HuH-7 (cell line): ENCODE measurements around the gene ARL5B.

ENCODE experiments used
- DNase-seq: peaks from one replicate; pipeline ENCODE4 v3.0.0; 2011; ENCODE audit warnings: low spot score

The ARL5B gene

GRCh38 chr10:18703521-18703920 is 44.3 kb downstream of the ARL5B start:
- no peak for DNase-seq

GRCh38 chr10:18710201-18710653 is 51.0 kb downstream of the ARL5B start:
- no peak for DNase-seq

GRCh38 chr10:18713077-18713476 is 53.8 kb downstream of the ARL5B start:
- peak; percentile 73 for DNase-seq

GRCh38 chr10:18718991-18719390 is 59.8 kb downstream of the ARL5B start:
- DNase-seq: no peak

- peak; percentile 47 for DNase-seq
Observed at GRCh38 chr10:18719811-18720210, 60.6 kb downstream of the ARL5B start.

- DNase-seq: no peak
Observed at GRCh38 chr10:18721067-18721466, 61.8 kb downstream of the ARL5B start.

GRCh38 chr10:18723801-18724200 is 64.6 kb downstream of the ARL5B start:
- no peak for DNase-seq
